Upper lobe of left lung (tissue), 4 donors: ENCODE data around the gene TEAD3.

Experiments
- CTCF ChIP-seq, 6 experiments: fragments of 450-650 bp in 4 of 6; fragments of 200-600 bp in 2 of 6; sonication (generic) in 2 of 6; IDR thresholded peaks; one replicate each; pipeline ENCODE4 v1.5.1; 2016 to 2019; ENCODE audit warnings: antibody characterized with exemption in 6 of 6
- EP300 ChIP-seq, 4 donors: sonication (generic); formaldehyde crosslinking; IDR thresholded peaks; one replicate each; pipeline ENCODE4 v1.5.1; 2017; ENCODE audit warnings: antibody characterized with exemption in 4 of 4, control low read depth in 2 of 4
- POLR2A ChIP-seq, 4 donors: fragments of 450-650 bp; IDR thresholded peaks; one replicate each; pipeline ENCODE4 v1.5.1; 2016 to 2017; ENCODE audit warnings: antibody characterized with exemption in 4 of 4, mild to moderate bottlenecking in 2 of 4
- POLR2AphosphoS5 ChIP-seq, 2 donors: sonication (generic); formaldehyde crosslinking; IDR thresholded peaks; one replicate each; pipeline ENCODE4 v1.5.1; 2017; ENCODE audit warnings: antibody characterized with exemption in 2 of 2

- TF ChIP-seq POLR2AphosphoS5 (IDR thresholded peaks at IDR 0.05) (no peak), POLR2A (IDR thresholded peaks at IDR 0.05) (no peak), CTCF (IDR thresholded peaks at IDR 0.05) (no peak), EP300 (IDR thresholded peaks at IDR 0.05) (no peak)
These were observed 25.0 kb downstream of the TEAD3 start for GRCh38 chr6:35471836-35472345.
